ELR (cell line): ENCODE measurements around the gene SRPRA.
"Not testable (repeated sequence)": the region's sequence is repeated elsewhere in the genome, so short reads cannot be mapped to it uniquely, and the experiment has no call there.

Source experiments
- DNase-seq: peaks from one replicate; pipeline ENCODE4 v3.0.0-alpha.2; 2015; ENCODE audit warnings: low read depth

Gene SRPRA

DNA sequence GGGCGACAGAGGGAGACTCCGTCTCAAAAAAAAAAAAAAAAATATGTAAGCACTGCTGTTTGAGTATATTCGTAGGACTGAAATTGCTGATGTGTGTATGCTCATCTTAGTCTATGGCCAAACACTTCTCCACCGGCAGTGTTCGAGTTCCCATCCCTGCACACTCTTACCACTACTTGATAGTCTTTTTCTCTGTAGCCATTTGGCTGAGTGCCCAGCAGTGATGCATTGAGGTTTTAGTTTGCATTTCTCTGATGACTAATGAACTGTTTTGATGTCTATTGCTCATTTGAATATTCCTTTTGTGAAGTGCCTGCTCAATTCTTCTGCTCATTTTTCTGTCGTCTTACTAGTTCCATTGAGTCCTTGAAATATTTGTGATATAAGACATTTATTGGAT, 16.1 kb upstream of the SRPRA start:
- peak; percentile 97 for DNase-seq

DNA sequence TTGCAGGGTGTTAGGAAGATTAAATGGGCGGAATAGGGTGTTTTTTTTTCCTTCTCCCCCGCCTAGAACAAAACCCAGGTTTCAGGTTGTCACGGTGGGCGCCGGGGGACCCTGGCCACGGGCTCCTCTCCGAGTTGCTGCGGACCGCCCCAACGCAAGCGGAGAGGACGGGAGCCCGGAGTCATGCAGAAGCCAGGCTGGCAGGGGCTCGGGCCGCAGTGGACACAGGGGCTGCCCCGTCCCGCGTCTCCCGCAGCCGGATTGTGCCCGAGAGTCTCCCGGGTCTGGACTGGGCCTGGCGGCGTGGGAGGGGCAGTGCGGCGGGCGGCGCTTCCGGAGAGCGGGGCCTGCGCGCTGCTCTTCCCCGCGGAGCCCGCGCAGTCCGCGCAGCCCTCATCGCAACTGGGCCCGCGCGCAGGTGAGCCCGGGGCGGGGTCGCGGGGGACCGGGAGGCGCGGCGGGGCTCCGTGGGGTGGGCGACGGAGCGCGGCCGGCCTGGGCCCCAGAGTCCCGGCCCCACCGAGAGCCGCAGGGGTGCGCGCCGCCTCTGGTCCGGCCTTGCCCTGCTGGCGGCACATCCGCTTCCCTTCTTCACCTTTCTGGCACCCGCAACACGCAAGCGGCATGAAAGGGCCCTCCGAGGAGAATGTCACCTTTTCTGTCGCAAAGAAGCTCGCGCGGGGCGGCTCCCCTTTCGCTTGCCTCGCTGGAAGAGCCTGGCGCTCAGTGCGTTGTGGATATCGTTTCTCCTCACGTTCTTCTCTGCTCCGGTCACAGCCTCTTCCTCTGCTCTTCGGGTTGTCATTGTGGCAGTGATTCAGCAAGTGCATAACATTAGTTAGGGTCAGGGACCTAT, 14.3 kb upstream of the SRPRA start, which contains the start of gene TIRAP:
TIRAP (plus strand) TSS at position 358 of the 856 bp plus-strand sequence. CDS start 7,802 bp downstream, outside the sequence.
- DNase-seq = peak; percentile 66

DNA sequence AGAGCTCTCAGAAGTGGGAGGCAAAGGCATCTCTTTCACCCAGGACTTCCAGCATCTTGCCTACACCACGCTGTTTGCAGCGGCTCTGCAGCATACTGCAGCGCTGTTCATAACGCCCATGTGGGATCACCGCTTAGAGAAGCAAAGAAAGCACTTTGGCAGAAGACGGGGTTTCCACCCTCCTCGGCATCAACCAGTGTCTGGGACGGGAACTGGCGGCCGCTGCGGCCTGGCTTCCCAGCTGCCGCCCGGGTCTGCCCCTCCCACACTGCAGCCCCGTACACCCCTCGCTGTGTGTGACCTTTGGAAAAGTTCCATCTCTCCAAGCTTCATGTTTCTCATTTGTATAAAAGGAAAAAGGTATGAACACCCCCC, 13.7 kb upstream of the SRPRA start:
- DNase-seq = peak; percentile 40

DNA sequence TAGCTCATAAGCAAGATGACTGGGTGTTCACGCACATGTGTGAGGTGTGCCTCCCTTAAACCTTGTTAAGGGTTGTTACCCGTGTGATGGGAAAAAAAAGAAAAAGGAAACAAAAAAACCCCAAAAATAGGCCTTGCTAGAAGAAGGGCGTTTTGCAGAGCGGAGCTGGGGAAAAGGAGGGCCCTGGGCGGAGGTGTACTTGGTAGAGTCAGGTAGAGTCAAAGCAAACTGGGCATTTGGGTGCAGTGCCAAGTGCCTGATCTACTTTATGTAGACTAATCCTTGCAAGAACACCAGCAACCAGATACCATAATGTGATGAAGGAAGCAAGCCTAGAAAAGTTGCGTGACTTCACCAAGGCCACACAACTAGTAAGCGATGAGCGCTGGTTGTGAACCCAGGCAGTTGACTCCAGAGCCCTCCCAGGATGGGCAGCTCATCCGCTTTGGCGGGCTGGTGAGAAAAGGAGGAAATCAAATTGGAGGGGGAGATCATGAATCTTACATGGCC, 13.0 kb upstream of the SRPRA start:
- DNase-seq = no peak

DNA sequence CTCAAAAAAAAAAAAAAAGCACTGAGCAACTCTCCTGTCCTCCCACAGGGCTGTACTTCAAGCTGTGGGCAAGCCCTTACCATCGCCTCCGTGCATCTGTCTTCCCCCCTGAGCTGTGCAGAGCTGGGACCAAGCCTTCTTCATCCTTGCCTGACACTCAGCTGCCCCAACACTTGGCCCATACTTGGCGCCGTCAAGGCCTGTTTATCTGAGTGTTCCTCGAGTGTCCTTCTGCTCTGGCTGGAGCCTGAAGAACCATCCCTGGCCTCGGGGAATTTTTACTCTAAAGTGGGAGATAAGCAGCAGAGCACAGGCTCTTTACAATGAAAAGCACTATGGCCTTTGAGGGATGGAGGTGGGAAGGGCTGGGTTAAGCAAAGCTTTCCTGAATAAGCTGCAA, 12.6 kb upstream of the SRPRA start:
- no peak for DNase-seq

DNA sequence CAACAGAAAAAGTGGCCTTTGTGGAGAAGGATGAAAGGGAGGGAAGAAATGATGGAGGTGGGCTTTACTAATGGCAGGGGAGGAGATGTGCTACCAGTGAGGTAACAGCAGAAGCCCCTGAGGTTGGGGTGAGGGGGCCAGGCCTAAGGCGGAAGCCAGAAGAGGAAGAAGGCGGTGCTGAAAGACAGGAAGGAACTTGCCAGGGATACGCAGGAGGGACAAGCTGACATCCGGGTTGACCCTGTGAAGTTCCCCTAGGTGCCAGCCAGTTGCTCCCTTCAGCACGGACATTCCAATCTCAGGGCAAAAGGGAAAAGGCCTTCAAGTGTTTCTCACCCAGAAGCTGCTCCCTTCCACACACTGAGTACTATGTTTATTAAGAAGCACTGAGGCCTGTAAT, 11.9 kb upstream of the SRPRA start:
- DNase-seq = no peak

DNA sequence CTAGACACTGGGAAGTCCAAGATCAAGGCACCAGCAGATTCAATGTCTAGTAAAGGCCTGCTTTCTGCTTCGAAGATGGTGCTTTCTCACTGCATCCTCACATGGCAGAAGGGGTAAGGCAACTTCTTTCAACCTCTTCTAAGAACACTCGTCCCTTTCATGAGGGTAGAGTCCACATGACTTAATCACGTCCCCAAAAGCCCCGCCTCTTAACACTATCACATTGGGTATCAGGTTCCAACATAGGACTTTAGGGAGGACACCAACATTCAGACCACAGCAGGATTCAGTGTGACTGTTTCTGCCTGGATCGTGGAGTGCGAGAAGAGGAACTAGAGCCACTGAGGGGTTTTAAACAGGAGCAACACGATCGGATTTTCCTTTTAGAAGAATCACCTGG, 10.5 kb upstream of the SRPRA start:
- no peak for DNase-seq

DNA sequence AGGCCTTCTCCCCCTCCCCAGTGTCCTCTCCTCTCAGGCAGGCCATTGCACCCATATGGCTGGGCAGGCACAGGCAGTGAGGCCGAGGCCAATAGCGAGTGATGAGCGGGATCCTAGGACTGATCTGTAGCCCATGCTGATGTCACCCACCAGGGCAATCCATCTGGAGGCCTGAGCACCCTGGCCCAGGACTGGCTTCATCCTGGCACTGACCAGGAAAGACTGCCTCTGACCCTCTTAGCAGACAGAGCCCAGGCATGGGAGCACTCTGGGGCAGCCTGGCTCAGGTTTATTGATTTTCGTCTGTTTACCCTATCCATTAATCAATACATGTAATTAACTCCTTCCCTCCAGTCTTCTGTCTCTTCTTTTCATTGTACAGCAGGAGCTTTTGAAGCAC, 9.1 kb upstream of the SRPRA start:
- no peak for DNase-seq

DNA sequence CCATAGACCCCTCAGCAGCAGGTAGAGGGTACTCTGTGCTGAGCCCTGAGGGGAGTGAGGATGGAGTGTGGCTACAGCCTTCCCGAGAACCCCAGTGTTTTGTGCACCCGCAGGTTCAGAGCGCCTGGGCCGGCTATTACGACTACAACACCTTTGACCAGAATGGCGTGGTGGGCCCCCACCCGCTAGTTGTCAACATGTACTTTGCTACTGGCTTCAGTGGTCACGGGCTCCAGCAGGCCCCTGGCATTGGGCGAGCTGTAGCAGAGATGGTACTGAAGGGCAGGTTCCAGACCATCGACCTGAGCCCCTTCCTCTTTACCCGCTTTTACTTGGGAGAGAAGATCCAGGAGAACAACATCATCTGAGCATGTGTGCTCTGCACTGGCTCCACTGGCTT, 8.6 kb upstream of the SRPRA start:
- no peak for DNase-seq

DNA sequence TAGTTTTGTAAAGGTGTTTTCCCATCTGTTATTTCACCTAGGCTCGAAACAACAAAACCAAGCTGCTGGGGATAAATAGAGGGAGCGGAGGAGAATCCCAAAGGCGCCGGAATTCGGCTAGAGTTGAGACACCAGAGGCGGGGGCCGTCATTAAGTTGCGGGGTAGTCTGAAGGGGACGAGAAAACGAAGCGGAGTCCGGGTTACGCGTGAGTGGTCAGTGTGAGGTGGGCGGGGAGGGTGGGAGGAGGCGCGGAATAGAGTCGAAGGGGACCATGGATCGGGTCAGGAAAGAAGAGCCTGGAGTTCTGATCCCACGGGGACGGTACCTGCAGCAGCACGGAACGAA, 361 bp downstream of the SRPRA start:
- DNase-seq = peak; percentile 67

DNA sequence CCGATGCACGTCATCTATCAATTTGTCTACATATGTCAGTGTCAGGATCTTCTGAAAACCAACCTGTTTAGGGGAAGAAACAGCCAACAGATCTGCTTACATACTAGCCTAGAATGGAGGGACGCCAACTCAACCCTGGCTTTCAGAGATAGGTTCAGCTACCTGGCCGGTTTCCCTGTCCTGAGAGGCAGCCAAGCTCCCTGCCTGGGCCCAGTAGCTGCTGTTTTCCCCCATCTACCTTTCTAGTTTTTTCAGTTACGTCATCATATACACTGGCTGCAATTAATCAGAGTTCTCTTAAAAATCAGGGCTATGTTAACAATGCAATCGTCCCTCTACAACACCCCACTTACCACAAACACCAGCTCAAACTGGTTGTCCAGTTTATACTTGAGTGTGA, 1.0 kb downstream of the SRPRA start:
- DNase-seq = no peak

DNA sequence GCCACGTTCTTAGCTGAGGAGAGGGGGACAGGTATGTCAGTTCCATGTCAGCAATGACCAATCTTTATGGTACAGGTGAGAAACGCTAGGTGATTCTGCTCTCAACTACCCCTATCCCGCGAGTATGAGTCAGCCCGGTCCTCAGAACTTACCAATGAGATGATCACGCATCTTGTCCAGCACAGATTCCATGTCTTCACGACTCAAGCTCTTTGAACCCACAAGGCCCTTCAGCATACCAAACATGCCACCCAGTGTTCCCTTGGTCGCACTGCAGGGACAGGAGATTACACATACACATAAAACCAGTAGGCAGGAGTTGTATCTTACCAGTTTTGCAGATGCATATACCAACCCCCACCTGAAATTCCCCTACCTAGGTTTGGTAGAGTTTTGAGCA, 2.9 kb downstream of the SRPRA start:
- DNase-seq = peak; percentile 19

DNA sequence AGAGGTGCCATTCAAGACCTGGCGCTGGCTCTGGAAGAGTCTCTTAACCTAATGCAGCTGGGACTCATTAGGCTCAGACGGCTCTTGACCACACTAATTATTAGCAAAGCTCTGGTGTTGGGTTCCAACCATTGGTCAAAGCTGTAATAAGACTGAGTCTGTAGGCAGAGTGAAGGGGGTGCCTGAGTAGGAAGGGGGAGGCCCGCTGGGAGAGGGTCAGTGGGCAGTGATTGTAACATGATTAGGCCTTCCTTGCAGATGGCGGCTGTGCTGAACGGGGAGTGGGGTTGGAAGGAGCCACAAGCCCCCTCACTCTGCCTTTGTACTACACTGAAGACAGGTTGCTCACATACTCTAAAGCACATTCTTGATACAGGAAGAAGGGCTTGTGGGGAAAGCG, 5.2 kb downstream of the SRPRA start:
- no peak for DNase-seq

DNA sequence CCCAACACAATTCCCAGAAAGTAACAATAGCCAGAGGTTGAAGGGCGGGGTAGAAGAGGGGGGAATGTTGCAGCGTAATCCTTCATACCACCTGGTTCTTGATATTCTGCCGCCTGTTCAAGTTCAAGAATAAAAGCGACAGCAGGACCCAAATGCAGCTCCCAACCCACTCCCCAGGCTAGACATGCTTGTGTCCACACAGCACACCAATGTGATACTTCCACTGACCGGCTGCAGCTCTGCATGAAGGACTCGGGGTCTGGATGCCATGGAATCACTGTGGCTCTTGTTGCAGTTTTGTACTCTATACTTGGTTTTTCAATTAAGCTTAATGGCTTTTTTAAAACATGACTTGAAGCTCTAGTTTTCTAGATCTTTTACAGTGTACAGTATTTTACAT, 6.5 kb downstream of the SRPRA start:
- DNase-seq = no peak

DNA sequence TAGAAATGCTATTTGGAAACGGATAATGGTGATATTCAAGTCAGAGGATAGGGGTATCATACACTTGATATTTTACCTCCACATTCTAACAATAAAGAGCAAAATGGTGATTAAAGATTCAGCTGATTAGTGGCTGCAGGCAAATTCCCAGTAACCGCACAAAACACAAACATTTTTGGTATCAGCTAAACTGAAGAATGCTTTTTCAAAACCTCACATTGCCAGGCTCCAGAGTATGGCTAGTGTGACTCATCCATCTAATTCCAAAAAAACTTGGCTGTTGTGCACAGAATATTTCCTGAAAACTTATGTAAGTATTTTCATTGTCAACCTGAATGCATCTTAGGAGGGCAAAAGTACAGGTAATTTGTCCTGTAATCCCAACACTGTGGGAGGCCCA, 10.9 kb downstream of the SRPRA start:
- DNase-seq = peak; percentile 73

DNA sequence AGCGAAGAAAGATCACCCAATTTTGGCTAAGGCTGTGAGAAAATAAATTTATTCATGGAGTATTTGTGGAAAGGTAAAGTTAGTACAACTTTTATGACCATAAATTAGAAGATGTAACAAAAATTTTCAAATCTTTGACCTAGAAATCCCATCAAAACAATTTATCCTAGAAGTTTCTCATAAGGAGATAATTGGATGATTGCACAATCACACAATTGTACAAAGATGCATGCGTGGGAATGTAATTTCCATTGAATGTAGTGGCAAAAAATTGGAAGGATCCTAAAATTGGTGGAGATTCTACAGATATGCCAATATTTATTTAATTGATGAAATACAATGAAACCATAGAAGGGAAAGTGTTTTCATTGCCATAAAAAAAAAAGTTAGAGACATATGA, 11.6 kb downstream of the SRPRA start:
- DNase-seq = no peak

DNA sequence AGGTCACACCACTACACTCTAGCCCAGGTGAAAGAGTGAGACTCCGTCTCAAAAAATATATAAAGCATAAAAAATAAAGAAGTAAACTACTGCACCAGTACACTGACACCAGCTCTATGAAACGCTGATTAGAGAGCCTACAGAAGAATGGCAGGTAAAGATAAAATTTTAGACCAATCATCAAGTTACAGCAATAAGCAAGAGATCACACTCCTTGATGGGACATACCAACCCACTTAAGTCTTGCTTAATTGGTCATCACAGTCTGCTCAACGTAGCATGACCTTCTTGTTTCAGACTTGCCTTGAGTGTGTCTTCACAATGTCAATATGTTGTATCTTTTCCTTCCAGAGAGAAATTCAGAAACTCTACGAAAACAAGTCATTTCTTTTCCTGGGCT, 12.5 kb downstream of the SRPRA start:
- no peak for DNase-seq

DNA sequence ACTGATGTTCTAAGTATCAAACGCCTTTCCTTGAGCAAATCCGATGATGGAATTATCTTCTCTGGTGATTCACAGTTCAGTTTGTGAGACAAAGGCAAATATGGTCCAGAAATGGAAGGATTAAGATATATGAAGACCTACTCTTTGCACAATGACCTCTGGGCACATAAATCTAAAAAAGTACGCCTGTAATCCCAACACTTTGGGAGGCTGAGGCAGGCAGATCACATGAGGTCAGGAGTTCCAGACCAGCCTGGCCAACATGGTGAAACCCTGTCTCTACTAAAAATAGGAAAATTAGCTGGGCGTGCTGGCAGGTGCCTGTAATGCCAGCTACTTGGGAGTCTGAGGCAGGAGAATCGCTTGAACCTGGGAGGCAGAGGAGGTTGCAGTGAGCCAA, 13.2 kb downstream of the SRPRA start:
- not testable (repeated sequence) for DNase-seq

DNA sequence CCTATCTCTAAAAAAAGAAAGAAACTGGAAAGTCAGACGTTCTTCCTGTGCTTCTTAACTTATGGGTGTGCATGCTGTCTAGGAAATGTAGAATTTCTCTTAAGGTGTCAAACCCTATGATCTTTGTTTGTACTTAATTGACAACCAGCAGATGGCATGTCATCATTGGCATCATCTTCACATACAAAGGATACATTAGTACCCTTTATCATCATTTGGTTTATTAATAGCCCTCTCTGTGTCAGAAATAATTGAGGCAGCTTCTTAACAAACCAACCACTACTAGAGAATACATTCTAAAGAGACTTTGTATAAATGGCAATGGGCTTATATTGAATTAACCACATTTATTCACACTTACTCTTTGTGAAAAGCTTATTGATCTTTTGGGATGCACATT, 13.9 kb downstream of the SRPRA start:
- no peak for DNase-seq

DNA sequence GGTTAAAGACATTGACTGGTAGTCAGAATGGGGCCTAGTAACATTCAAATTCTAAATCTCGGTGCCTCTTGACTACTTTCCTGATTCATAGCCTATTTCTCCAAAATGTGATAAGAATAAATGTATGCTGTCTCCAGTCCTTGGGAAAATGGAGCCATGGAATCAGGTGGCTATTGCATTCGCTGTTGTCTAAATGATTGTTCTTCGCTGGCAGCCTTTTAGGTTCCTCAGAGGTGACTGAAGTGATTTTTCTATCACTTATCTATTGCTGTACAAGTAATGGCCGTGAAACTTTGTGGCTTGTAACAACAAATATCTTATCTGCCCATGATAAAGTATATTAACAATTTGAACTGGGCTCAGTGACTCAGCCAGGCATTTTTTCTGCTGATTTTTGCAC, 15.4 kb downstream of the SRPRA start:
- no peak for DNase-seq

DNA sequence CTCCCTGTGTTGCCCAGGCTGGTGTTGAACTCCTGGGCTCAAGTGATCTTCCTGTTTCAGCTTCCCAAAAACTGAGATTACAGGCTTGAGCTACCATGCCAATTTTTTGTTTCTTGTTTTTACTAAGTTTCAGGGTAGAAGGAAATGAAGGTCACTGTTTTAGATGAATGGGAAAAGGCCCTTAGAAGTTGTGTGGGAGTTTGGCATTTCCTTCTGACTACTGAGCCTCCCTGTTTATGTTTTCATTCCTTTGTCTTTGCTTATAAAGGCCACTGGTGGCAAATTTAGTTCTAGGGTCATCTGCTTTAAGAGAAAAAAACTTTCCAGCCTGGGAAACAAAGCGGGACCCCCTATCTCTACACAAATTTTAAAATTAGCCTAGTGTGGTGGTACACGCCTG, 22.1 kb downstream of the SRPRA start:
- DNase-seq = no peak

DNA sequence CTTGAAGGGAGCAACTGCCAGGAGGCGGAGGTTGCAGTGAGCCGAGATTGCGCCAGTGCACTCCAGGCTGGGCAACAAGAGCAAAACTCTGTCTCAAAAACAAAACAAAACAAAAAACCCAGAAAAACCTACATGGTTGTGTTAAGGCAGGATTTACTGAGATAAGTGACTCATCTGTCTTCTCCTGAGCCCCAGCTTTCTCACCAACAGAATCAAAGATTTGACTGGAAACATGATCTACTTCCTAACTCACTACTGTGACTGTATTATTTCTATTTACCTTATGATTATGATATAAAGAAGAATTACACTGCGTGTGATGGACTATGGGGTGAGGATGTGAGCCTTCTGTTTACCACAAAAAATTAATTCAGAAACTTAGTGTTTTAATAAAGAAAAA, 35.3 kb downstream of the SRPRA start:
- peak; percentile 28 for DNase-seq

DNA sequence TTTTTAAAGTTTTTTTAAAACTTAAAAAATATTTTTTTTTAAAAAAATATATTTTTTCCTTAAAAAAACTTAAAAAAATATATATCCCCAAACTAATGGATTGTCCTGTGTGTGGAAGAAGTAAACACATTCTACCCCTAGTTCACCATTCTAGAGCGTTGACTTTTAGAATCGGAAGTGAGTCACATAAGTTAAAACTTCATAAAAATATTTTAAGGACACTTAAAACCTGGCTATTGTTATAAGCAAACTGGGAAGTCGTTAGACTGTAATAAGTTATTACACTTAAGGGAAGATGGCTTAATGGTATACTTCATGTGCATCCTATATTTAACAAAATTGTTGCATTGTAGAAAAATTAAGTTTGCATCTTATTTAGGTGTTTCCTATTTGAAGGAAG, 36.0 kb downstream of the SRPRA start:
- DNase-seq = no peak
